Daoy (cell line): Measurements from ENCODE around the gene POMC. TPM values are rescaled to one million over a fixed set of nuclear protein-coding genes. Genes with fewer than 3 reads are reported as not detected.
"Not testable (repeated sequence)": the region's sequence is repeated elsewhere in the genome, so short reads cannot be mapped to it uniquely, and the experiment has no call there.

Source experiments
- DNase-seq: peaks from one replicate; pipeline ENCODE4 v3.0.0-alpha.2; 2015; ENCODE audit warnings: low read depth
- total RNA-seq: library from RNA; depleted of rRNA; stranded (reverse); fragments of >200 nt; shearing (Covaris generic); gene quantifications from 2 replicates; pipeline ENCODE4 v1.2.3, GENCODE V29; 2014; rRNA removed

Gene POMC
- total RNA-seq, 1 experiment from 2014 or later: 0.34 TPM

DNA sequence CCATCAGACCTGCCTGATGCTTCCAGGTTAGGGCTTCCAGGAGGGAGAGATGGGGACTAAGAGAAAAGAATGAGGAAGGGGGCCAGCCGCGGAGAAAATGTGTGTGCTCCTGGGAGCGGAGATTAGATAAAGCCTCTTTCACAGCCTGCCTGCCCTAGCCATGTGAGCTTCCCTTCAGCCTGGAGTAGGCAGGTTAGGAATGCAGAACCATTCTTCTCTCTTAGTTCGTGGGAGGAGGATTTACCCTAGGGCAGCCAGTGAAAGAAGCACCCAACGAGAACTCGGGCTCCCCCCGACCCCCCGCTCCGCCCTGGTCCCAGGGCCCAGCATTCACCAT, 36.1 kb downstream of the POMC start:
- DNase-seq: no peak

DNA sequence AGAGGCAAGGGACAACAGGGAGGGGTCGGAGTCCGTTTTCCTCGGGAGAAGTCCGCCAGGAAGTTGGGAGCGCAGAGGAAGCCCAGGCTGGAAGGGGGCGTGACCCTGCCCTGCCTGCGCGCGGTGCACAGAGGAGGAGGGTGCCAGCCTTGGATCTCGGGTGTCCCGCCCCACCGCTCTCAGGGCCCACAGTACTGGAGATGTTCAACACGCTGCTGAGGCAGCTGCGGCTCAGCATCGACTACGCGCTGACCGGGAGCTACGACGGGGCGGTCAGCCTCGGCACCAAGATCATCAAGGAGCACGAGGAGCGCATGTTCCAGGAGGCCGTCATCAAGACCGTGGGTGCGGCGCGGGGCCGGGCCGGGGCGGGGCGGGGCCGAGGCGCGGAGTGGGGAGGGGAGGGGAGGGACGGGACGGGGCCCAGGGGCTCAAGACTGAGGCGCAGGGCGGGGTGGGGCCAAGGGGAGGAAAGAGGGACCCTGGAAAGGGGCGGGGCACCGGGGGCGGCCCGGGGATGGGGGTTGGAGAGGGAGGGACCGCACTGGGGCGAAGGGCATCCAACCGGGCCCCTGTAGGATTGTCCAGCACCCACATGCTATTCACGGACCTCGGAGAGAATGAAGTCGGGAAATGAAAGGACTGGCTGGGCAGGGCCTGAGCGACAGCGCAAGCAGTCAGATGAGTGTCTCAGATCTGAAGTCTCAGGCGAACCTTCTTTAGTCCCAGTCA, 36.6 kb downstream of the POMC start:
- DNase-seq: no peak

DNA sequence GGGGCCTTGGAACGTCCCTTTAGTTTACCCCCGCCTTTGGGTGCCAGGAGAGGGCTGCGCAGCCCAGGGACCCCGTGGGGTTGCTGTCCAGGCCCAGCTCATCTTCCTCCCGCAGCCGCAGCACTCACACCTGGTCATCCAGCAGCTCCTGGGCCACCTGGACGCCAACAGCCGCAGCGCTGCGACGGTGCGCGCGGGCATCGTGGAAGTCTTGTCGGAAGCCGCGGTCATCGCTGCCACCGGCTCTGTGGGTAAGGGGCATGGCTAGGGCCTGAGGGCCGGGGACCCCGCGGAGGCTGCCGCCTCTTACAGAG, 37.2 kb downstream of the POMC start:
- no peak for DNase-seq

DNA sequence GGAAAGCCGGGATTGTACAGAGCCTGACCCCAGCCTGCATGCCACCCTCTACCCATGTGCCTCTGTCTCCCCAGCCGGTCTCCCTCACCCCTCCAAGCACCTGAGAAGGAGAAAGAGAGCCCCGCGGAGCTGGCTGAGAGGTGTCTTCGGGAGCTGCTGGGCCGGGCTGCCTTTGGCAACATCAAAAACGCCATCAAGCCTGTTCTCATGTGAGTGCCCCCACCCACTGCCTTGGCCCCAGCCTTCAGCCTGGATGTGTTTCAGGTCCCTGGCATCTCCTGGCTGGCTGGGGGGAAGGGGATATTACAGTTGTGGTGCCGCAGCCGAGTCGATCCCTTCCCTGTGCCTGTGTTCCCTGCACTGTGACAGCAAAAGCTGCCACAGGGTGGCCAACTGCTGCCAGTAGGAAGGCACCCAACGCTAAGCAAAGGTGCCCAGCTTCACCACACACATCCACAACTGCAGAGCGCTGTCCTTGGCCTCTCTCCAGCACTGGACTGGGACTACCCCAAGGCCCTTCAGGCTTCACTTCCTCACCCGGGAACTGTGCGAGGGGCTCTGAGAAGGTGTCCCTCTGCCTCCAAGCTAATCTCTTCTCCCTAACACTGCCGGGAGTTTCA, 38.4 kb downstream of the POMC start:
- DNase-seq: no peak

DNA sequence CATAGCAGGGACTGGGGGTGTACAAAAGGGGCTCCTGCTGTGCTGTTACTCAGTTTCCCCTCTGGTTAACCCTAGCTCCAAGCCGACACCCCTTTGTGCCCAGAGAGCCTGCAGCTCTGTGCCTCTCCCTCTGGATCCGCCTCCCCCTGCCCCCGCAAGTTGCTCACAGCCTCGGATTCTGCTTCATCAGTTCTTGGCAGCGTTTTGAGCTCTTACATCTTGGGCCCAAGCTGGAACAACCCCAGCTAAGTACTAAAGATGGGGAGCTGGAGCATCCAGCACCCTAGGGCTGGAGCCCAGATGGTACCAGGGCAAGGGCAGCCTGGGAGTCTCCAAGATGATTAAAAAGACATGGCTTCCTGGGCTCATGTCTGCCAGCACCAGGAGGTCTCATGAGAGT, 40.7 kb downstream of the POMC start:
- no peak for DNase-seq

DNA sequence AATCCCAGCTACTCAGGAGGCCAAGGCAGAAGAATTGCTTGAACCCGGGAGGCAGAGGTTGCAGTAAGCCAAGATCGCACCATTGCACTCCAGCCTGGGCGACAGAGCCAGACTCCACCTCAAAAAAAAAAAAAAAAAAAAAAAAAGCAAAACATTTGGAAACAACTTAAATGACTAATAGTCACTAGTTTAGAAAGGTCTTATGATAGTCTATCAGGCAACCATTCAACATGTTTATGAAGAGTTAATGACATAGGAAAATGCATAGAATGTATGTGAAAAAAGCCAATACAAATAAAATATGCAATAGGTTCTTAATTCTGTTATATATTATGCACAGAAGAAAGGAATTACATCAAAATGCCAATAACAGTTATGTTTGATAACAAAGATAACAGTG, 41.3 kb downstream of the POMC start:
- not testable (repeated sequence) for DNase-seq

DNA sequence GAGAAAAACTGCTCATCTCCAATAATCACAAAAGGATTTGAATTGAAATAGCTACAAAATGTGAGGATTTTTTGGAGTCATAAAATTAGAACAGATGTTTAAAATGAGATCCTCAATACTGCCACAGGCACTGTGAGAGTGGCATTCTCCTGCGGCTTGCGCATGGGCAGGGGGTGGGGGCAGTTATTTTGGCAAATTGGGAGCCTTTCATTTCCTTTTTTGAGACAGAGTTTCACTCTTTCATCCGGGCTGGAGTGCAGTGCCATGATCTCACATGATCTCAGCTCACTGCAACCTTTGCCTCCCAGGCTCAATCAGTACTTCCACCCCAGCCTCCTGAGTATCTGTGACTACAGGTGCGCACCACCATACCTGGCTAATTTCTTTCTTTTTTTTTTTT, 42.4 kb downstream of the POMC start:
- DNase-seq: no peak

DNA sequence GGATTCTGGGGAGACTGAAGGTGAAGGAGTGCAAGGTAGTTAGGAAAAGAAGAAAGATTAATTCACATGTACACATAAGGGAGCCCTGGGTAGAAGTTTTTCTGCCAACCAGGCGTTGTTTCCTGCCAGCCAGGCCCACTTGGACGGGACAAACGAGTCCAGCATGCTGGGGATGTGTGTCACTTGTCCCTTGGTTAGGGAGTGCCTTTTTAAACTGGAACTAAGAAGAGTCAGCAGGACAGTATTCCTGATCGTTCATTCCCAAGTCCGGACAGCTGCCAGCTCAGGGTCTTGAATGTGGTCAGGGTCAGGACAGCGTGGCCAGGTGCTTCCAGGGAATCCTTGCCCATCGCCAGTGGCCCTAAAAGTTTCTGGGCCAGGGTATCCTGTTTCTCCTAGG, 43.2 kb downstream of the POMC start:
- DNase-seq: no peak

DNA sequence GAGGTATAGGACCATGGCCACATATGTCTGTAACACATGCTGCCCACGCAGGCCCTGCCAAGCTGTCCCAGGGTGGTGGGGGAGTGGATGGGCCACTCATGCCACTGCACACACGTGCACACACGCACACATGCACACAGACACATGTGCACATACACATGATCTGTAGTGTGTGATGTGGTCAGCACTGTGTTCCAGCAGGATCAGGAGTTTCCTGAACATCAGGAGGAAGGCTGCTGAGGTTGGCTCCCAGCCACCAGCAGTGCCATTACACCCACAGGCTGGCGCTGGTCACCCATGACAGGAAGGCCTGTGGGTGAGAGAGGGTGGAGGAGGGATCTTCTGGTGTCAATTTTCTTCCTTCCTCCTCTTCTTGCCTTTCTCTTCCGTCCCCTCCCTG, 44.7 kb downstream of the POMC start:
- DNase-seq: no peak

DNA sequence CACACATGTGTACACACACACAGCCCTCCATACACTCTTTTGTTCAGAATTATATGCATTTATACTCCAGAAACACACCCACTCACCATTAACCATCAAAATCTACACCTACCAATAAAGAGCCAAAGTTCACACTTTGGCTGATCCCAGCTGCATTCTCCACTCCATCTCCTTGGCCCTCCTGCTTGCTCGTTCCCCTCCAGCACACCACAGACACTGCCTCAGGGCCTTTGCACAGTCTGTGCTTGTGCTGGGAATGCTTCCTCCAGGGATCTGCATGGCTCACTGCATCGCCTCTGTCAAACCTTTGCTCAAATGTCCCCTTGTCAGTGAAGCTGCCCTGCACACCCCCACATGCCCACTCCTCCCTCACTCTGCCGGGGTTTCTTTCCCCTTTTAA, 46.0 kb downstream of the POMC start:
- DNase-seq: no peak

DNA sequence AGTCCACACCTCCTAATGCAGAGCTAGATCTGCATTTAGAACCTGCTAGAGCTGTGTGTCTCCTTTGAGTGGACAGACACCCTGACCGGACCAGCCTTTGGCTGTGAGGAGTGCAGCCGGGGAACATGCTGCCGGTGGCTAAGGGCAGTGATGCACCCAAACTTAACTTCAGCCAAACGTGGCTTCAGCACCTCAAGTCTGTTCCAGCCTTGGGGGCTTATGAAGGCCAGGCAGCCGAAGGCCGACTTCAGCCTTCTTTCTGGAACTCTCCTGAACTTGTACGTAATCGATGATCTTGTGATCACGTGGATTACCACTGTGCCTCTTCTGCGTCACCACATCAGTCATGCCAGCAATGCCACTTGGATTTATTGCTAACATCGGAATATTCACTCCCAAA, 49.1 kb downstream of the POMC start:
- DNase-seq: no peak

DNA sequence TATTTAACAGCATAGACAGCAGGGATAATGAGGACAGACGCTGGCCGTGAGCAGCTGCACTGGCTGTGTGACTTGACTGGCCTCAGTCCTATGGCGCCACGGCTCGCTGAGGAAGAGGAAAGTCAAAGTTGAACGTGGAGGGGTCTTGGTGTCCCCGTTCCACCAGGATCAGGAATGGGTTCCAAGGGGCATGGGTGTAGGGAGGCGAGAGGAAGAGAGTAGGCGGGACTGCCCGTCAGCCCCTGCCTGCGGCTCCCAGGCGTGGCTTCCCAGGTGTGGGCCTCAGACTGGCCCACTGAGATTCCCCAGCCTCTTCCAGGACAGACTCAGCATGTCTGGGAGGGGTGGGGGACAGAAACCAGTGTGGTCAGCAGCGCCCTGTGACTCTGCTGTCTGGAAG, 51.4 kb downstream of the POMC start:
- DNase-seq: no peak

DNA sequence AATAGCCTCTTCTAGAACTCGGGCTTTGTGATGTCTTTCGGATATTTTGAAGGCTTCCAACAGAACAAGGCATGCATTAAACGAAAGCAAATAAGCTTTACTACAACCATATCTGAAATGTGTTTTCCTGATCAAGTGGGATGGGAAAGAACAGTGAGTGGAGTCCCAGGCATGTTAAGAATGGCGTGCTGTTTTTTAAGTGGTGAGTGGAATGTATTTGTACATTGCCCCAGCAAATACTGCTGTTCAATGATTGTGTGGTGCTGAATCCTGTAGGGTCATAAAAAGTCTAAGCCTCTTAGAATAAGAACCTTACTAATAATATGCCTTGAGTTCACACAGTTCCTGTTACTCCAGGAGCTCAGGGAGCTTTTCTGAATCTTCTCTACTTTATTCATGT, 52.5 kb downstream of the POMC start:
- no peak for DNase-seq

DNA sequence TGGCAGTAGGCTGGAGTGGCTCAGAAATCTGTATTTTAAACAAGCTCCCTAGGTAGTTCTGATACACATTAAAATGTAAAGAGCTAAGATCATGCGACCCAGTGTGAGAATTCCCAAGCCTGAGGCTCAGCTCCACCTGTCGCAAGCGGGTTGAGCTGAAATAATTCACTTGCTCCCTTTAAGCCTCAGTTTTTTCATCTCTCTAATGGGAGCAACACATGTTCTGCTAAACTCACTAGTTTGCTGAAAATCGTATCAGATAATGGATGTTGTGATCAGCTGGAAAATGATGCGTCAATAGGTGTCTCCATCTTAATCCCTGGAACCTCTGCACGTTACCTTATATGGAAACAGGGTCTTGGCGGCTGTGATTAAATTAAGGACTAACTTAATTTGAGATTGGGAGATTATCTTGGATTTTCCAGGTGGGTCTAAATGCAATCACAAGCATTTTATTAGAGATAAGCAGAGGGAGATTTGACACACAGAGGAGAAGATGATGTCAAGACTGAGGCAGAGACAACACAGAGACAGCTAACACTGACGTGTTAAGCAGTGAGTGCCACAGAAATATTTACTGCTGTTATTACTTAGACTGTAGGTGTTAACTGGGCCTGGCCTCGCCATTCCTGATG, 53.0 kb downstream of the POMC start:
- no peak for DNase-seq

DNA sequence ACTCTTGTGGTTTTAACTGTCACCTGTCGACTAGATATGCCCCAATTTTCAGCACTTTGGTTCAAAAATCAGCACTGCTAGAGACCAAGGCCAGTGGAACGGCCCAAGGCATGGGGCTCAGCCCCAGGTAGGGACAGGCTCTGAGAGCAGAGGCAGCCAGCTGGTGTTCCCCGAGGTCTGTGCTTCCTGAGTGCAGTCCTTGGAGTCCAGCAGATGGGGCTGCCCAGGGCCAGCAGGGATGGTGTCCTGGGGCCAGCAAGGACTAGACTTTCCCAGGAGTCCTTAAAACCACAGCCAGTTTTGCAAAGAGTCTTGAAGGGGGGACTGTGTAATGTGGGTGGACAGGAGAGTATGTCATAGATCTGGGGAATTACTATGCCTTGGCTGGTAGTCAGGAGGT, 56.3 kb downstream of the POMC start:
- DNase-seq: no peak

Other genes starting within 250 kb of the POMC start
- 15.4 and 16.4 TPM in 2 replicates for gene ADCY3, start 248.3 kb downstream of the POMC start, total RNA-seq
- 2.3 and 6.2 TPM in 2 replicates for gene DNAJC27, start 196.6 kb downstream of the POMC start, total RNA-seq
- gene EFR3B, start 126.5 kb downstream of the POMC start, total RNA-seq: 2.0 and 4.3 TPM in 2 replicates
- 17.7 and 19.3 TPM in 2 replicates for gene DNMT3A, start 173.3 kb upstream of the POMC start, total RNA-seq